Central memory CD4-positive, alpha-beta T cell (primary cell): ENCODE results near the gene C5AR1.
"Not testable (repeated sequence)": the region's sequence is repeated elsewhere in the genome, so short reads cannot be mapped to it uniquely, and the experiment has no call there.

Source experiments
- DNase-seq: peaks from one replicate; pipeline ENCODE4 v3.0.0; 2022

C5AR1 gene

GRCh38 chr19:47296036-47296435, 13.6 kb upstream of the C5AR1 start:
- peak; percentile 72 for DNase-seq

GRCh38 chr19:47300867-47301266, 8.8 kb upstream of the C5AR1 start:
- not testable (repeated sequence) for DNase-seq

GRCh38 chr19:47302249-47302648, 7.4 kb upstream of the C5AR1 start:
- no peak for DNase-seq

GRCh38 chr19:47303966-47304365, 5.7 kb upstream of the C5AR1 start:
- DNase-seq, result no peak

- DNase-seq, result peak; percentile 44
Observed at GRCh38 chr19:47305309-47305751, 4.3 kb upstream of the C5AR1 start.

GRCh38 chr19:47306303-47306702, 3.4 kb upstream of the C5AR1 start:
- DNase-seq, result no peak

- DNase-seq, result no peak
Observed at GRCh38 chr19:47309038-47309437, 623 bp upstream of the C5AR1 start.

- no peak for DNase-seq
Observed at GRCh38 chr19:47310323-47310722, 662 bp downstream of the C5AR1 start.

GRCh38 chr19:47310819-47311218, 1.2 kb downstream of the C5AR1 start:
- no peak for DNase-seq

- no peak for DNase-seq
Observed at GRCh38 chr19:47312366-47313006, 2.8 kb downstream of the C5AR1 start.

- no peak for DNase-seq
Observed at GRCh38 chr19:47313754-47314295, 4.2 kb downstream of the C5AR1 start.

GRCh38 chr19:47315125-47315821, 5.6 kb downstream of the C5AR1 start:
- no peak for DNase-seq

- no peak for DNase-seq
Observed at GRCh38 chr19:47316513-47316912, 6.9 kb downstream of the C5AR1 start.

- no peak for DNase-seq
Observed at GRCh38 chr19:47319923-47320871, 10.5 kb downstream of the C5AR1 start.

GRCh38 chr19:47321630-47322029, 12.0 kb downstream of the C5AR1 start:
- no peak for DNase-seq

GRCh38 chr19:47322058-47322457, 12.4 kb downstream of the C5AR1 start:
- DNase-seq, result no peak

- DNase-seq, result no peak
Observed at GRCh38 chr19:47323409-47323808, 13.7 kb downstream of the C5AR1 start.

GRCh38 chr19:47323872-47324271, 14.2 kb downstream of the C5AR1 start:
- DNase-seq, result no peak

- DNase-seq, result no peak
Observed at GRCh38 chr19:47324502-47324901, 14.8 kb downstream of the C5AR1 start.

GRCh38 chr19:47330466-47330869, 20.8 kb downstream of the C5AR1 start:
- DNase-seq, result no peak

- no peak for DNase-seq
Observed at GRCh38 chr19:47331490-47331889, 21.8 kb downstream of the C5AR1 start.

GRCh38 chr19:47331931-47332547, 22.4 kb downstream of the C5AR1 start, which contains the start of gene C5AR2:
C5AR2 (plus strand) TSS chr19:47332175; CDS start chr19:47340800, 8,625 bp downstream.
- no peak for DNase-seq
